Measurements from ENCODE around the gene CSTB. TPM values are rescaled to one million over a fixed set of nuclear protein-coding genes. Genes with fewer than 3 reads are reported as not detected.

Gene CSTB
- total RNA-seq, 1 donor from 2014 or later, result 42.6 TPM

DNA sequence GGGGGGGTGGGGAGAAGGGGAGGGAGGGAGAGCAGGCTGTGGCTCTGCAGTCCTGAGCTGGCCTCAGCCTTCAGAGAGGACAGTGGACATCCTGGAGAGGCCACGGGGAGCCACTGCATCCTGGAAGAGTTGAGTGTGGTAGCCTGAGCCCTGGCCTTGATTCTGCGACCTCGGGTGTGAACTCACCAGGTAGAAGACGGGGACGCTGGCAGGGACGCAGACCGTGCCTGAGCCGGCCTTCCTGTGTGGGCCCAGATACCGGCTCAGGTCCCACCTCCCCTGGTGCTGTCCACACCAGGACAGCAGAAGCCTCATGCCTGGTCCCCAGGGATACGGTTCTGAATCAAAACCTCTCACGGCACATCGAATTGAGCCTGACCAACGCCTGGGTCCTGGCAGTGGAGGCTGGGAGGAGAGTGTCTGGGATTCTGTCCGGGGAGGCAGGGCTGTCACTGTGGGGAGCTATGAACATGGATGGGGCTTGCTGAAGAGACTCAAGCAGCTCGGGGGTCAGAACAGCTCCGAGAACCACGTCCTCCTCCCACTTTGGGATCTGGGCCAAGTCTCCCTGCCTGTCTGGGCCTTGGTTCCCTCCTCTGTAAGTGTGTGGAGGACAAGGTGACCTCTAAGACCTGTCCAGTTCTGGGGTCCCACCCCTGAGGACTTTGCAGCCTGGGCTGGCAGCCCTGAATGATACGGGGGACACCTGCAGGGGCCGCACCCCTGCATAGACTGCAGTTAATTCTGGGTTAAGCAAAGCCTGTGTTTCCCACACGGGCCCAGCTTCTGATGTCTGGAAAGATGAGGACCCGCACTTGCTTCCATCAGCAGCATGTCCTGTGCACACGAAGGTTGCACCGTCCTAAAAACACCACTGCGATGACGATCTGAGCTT, 43.6 kb upstream of the CSTB start:
- peaks cover 1% of the 10 kb centered on the region for H3K27me3 Mint-ChIP-seq
- H3K4me1 Mint-ChIP-seq (ENCODE audit: low read depth), result peaks cover 2% of the 10 kb centered on the region
- DNase-seq (ENCODE audit: low spot score, unreplicated experiment), result no peak

DNA sequence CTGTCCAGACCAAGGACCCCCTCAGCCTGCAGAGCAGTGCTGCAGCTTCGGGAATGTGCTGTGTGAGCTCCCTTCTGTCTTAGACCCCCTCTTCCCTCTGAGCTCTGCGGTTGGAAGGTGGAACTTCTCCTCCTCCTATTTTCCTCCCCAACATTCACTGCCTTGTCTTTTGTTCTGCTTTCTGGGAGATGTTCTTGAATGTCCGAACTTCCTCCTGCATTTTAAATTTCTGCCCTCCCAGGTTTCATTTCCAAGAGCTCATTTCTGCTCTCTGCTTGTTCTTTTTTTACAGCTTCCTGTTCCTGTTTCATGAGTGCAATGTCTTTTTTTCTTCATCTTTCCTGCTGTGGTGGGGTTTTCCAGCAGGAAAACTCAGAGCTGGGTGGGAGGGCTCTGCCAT, 42.6 kb upstream of the CSTB start:
- DNase-seq (ENCODE audit: low spot score, unreplicated experiment), result no peak
- Mint-ChIP-seq H3K4me3 (ENCODE audit: low read depth) (no peak overlapping the region), H3K36me3 (ENCODE audit: insufficient read depth) (peaks cover 1% of the 10 kb centered on the region), H3K27ac (no peak overlapping the region), H3K9me3 (ENCODE audit: low read depth) (peaks cover 4% of the 10 kb centered on the region), H3K27me3 (peaks cover 3% of the 10 kb centered on the region), H3K4me1 (ENCODE audit: low read depth) (peaks cover 6% of the 10 kb centered on the region)
- TF ChIP-seq, protein P1, sequence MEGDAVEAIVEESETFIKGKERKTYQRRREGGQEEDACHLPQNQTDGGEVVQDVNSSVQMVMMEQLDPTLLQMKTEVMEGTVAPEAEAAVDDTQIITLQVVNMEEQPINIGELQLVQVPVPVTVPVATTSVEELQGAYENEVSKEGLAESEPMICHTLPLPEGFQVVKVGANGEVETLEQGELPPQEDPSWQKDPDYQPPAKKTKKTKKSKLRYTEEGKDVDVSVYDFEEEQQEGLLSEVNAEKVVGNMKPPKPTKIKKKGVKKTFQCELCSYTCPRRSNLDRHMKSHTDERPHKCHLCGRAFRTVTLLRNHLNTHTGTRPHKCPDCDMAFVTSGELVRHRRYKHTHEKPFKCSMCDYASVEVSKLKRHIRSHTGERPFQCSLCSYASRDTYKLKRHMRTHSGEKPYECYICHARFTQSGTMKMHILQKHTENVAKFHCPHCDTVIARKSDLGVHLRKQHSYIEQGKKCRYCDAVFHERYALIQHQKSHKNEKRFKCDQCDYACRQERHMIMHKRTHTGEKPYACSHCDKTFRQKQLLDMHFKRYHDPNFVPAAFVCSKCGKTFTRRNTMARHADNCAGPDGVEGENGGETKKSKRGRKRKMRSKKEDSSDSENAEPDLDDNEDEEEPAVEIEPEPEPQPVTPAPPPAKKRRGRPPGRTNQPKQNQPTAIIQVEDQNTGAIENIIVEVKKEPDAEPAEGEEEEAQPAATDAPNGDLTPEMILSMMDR (IDR thresholded peaks at IDR 0.05; ENCODE audit: unreplicated experiment), result no peak

More for the DNA sequence above, 43.6 kb upstream of the CSTB start:
- peak overlapping the region; percentile 59 for H3K27ac Mint-ChIP-seq
- peaks cover 1% of the 10 kb centered on the region for H3K36me3 Mint-ChIP-seq (ENCODE audit: insufficient read depth)
- H3K9me3 Mint-ChIP-seq (ENCODE audit: low read depth), result peaks cover 4% of the 10 kb centered on the region
- TF ChIP-seq, protein P1 (IDR thresholded peaks at IDR 0.05; ENCODE audit: unreplicated experiment), result no peak
- H3K4me3 Mint-ChIP-seq (ENCODE audit: low read depth), result no peak overlapping the region

DNA sequence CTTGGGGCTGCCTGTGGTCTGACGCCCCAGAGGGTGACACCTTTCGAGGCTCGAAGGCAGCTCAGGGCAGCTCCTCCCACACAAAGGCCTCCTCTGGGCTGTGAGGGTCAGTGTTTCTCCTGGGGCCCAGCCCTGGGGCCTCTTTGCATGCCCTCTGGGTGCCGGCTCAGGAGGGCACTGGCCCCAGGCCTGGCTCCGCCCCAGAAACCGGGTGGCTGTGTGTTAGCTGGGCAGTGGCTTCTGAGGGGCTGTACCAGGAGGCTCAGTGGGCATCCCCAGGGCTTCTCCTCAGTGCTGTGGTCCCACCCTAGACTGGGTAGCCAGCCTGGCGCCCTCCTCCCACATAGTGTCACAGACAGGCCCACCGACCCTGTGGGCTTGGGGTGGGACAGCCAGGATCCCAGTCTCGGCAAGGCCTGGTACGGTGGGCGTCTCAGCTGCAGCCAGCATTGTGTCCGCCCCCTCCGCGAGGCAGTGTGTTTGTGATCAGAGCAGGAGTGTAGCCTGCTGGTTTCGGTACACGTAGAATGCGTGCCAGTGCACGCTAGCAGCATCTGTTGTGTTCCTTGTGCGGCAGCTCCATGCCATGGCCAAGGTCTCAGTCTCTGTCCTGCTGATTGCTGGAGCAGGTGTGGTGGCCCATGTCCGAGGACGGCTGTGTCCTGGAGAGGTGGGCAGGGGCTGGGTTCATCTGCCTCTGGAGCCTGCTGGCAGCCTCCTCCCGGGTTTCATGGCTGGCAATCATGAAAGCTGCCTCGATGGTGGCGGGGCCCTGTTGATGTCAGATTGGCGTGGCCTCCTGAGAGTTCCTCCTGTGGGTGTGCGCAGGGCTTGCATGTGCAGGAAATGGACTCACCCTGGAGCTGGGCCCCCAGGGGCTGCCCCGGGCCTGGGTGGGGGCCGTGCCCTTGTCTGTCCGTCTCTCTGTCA, 41.3 kb upstream of the CSTB start:
- TF ChIP-seq, protein P1 (IDR thresholded peaks at IDR 0.05; ENCODE audit: unreplicated experiment), result no peak
- no peak for DNase-seq (ENCODE audit: low spot score, unreplicated experiment)
- no peak overlapping the region for H3K4me3 Mint-ChIP-seq (ENCODE audit: low read depth)
- H3K4me1 Mint-ChIP-seq (ENCODE audit: low read depth), result peaks cover 6% of the 10 kb centered on the region
- peaks cover 1% of the 10 kb centered on the region for H3K36me3 Mint-ChIP-seq (ENCODE audit: insufficient read depth)
- H3K9me3 Mint-ChIP-seq (ENCODE audit: low read depth), result peaks cover 4% of the 10 kb centered on the region
- H3K27ac Mint-ChIP-seq, result no peak overlapping the region
- H3K27me3 Mint-ChIP-seq, result peaks cover 5% of the 10 kb centered on the region

DNA sequence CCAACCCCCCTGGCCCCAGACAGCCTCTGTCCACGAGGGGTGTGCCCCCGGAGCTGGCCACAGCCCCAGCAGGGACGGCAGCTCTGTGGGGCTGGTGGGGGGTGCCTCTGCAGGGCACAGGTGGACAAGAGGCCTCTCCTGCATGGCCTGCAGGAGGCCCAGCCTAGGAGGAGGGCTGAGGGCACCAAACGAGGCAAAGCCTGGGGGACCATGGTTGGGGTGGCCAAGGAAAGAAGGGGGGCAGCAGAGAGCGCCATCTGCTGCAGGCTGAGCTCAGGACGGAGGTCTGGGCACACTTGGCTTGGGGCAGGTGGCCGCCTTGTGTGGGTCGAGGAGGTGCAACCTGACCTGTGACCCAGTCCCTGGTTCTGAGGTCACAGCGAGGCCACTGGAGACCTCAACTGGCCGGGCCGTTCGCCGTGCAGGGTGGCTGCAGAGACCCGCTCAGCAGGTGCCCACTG, 40.5 kb upstream of the CSTB start:
- DNase-seq (ENCODE audit: low spot score, unreplicated experiment), result no peak

More for the DNA sequence above, 40.5 kb upstream of the CSTB start:
- TF ChIP-seq, protein P1 (IDR thresholded peaks at IDR 0.05; ENCODE audit: unreplicated experiment), result no peak
- Mint-ChIP-seq H3K4me3 (ENCODE audit: low read depth) (no peak overlapping the region), H3K4me1 (ENCODE audit: low read depth) (peaks cover 6% of the 10 kb centered on the region), H3K27ac (no peak overlapping the region), H3K9me3 (ENCODE audit: low read depth) (peaks cover 4% of the 10 kb centered on the region), H3K36me3 (ENCODE audit: insufficient read depth) (peaks cover 1% of the 10 kb centered on the region), H3K27me3 (peaks cover 5% of the 10 kb centered on the region)
